Ramos (cell line): ENCODE measurements around the gene RAB40C.

Source experiments
- in situ Hi-C: fragments of 300-500 bp; cut with MboI; formaldehyde crosslinking; loops from one replicate; pipeline ENCODE4 v1.14.3; 2022; ENCODE audit warnings: low sequenced_read_pairs; ENCODE audit not compliant: unreplicated experiment

The RAB40C gene, protein sequence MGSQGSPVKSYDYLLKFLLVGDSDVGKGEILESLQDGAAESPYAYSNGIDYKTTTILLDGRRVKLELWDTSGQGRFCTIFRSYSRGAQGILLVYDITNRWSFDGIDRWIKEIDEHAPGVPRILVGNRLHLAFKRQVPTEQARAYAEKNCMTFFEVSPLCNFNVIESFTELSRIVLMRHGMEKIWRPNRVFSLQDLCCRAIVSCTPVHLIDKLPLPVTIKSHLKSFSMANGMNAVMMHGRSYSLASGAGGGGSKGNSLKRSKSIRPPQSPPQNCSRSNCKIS

GRCh38 chr16:589658-590187, at the start of gene RAB40C:
Gene RAB40C (plus strand): TSS chr16:590066. CDS start chr16:590292, 226 bp downstream.
- in situ Hi-C loops = no loop called here

DNA sequence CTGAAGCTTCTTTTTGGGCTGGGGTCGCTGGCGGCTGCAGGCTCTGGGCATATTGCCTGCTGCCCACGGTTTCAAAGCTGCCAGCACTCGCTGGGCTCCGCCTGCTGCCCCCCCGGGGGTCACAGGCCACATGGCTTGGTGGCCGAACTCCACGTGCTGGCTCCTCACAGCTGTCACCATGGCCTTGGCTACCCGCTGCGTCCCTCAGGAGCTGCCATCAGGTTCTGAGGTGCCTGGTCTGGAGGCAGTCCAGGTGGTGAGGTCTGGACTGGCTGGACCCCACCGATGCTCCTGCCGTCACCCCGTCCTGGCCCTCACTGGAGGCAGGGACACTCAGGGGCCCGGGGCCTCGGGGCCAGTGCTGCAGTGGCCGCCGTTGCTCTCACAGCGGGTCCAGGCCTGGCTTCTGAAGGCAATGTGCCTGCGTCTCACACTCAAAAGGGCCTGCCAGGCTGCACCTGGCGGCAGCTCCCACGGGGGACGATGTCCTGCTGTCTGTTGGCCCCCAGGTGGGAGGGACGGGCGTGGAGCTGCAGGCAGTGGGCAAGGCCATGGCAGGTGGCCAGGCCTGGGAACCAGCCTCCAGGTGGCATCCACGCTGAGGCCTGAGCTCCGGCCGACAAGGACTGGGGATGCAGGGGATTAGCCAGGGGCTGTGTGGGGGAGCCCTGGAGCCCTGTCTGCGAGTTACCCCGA, 49.1 kb upstream of the RAB40C start:
- in situ Hi-C loops = no loop called here

- in situ Hi-C loops = no loop called here
Observed at GRCh38 chr16:543301-544164, 46.3 kb upstream of the RAB40C start.

DNA sequence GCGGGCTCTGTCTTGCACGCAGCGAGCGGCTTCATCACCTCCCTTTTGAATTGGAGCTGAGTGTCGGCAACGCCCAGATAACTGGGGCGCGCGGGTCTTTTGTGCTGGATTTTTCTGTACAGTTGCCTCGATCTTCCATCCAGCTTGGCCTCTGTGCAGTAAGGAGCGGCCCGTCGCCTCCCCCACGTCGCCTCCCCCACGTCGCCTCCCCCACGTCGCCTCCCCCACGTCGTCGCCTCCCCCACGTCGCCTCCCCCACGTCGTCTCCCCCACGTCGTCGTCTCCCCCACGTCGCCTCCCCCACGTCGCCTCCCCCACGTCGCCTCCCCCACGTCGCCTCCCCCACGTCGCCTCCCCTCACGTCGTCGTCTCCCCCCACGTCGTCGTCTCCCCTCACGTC, 45.3 kb upstream of the RAB40C start:
- in situ Hi-C loops = no loop called here

DNA sequence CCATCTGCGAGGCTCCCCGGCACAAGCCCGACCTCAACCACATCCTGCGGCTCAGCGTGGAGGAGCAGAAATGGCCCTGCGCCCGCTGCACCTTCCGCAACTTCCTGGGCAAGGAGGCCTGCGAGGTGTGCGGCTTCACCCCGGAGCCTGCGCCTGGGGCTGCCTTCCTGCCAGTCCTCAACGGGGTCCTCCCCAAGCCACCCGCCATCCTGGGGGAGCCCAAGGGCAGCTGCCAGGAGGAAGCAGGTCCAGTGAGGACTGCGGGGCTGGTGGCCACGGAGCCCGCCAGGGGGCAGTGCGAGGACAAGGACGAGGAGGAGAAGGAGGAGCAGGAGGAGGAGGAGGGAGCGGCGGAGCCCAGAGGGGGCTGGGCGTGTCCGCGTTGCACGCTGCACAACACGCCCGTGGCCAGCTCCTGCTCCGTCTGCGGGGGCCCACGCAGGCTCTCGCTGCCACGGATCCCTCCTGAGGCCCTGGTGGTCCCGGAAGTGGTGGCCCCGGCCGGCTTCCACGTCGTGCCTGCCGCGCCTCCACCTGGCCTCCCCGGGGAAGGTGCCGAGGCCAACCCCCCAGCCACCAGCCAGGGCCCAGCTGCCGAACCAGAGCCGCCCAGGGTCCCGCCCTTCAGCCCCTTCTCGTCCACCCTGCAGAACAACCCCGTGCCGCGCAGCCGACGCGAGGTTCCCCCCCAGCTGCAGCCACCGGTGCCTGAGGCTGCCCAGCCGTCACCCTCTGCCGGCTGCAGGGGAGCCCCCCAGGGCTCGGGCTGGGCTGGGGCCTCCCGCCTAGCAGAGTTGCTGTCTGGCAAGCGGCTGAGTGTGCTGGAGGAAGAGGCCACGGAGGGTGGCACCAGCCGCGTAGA, 42.7 kb upstream of the RAB40C start:
- in situ Hi-C loops = no loop called here

DNA sequence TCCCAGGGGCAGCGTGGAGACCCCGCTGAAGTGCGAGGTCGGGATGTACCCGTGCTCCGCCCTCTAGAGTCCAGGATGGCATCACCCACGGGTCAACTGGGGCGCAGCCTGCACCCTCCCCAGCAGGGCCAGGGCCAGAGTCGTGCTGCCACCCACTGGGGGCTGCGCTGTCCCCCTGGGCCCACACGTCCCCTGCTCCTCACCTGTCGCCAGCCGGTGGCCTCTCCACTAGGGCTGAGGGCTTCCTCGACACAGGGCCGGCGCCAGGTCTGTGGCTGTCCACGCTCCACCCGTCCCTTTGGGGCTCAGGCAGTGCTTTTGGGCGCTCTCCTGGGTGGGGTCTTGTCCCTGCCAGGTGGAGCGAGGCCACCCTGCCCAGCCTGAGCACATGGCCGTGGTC, 41.3 kb upstream of the RAB40C start:
- in situ Hi-C loops = no loop called here

DNA sequence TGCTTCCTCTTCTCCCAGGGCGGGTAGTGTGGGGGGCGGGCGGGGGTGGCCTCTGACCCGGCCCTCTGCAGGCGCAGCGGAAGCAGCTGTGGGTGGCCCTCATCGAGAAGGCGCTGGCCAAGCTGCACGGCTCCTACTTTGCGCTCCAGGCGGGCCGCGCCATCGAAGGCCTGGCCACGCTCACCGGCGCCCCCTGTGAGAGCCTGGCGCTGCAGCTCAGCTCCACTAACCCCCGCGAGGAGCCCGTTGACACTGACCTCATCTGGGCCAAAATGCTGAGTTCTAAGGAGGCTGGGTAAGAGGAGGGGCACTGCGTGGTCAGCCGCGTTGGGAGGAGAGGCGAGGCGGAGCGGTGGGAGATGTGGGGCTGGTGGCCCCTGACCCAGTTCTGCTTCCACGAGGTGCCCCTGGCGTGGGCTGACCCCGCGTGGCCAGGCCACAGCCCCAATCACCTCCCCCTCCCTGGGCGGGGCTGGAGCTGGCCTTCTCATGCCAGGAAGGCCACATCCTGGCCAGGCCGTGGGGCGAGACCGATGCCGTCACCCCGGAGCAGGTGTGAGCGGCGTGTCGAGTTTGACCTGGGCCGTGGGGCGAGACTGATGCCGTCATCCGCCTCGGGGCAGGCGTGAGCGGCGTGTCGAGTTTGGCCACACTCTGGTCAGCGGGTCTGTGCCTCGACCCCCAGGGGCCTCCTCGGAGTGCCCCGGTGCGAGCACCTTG, 40.2 kb upstream of the RAB40C start:
- in situ Hi-C loops = no loop called here

GRCh38 chr16:551210-551609, 38.7 kb upstream of the RAB40C start:
- in situ Hi-C loops = no loop called here

DNA sequence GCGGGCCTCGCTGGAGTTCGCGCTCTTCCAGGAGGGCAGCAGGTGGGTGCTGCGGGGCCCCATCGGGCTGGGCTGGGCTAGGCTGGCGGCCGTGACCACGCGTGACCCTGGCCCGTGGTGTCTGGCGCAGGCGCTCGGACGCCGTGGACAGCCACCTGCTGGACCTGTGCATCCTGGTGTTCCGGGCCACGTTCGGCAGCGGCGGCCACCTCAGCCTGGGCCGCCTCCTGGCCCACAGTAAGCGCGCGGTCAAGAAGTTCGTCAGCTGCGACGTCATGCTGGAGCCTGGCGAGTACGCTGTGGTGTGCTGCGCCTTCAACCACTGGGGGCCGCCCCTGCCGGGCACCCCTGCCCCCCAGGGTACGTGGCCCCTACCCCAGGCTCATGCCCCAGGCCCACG, 37.7 kb upstream of the RAB40C start:
- in situ Hi-C loops = no loop called here

- in situ Hi-C loops = no loop called here
Observed at GRCh38 chr16:553601-554296, 36.1 kb upstream of the RAB40C start.

DNA sequence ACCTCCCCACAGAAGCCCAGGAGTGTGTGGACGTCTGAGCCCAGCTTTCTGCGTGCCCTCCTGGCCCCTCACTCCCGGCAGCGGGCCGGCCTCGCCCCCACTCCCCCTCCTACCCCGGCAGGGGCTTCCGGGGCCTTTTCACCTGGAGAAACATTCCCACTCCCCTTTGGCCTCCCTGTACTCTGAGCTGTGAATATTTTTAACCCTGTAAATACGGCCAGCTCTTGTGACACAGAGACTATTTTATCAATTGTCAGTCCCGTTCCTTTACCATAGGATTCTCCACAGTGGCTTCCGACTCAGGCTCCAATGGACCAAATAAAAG, 35.6 kb upstream of the RAB40C start:
- in situ Hi-C loops = no loop called here

GRCh38 chr16:554640-555365, 35.1 kb upstream of the RAB40C start:
- in situ Hi-C loops = no loop called here

GRCh38 chr16:555528-556473, 34.1 kb upstream of the RAB40C start:
- in situ Hi-C loops = no loop called here

DNA sequence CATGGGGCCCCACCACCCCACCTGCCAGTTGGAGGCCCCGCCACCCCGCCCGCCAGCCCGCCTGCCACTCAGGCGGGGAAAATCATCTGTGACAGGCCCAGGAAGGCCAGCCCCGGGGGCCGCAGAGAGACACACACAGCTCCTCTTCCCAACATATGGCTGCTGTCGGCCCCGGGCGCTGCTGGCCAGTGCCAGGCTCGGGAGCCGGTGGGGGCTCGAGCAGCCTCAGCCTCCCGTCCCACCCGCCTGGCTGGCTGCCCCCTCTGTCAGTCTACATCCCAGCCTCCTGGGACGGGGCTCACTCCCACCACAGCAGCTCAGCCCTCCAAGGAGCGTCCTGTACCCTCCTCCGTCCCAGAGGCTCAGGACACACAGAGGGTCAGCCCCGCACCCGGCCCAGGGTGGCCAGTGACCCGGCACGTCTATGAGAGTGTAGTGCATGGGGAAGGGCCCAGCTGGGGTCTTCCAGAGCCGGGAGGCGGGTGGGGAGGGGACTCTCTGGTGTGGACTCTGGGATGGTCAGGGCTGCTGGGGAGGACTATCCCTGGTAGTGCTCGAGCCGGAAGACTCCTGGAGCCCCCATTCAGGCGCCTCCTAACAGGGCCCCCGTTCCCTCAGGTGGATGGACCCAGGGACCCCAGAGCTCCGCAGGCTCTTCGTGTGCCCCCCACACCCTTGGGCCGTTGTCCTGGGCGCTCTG, 33.2 kb upstream of the RAB40C start:
- in situ Hi-C loops = no loop called here

DNA sequence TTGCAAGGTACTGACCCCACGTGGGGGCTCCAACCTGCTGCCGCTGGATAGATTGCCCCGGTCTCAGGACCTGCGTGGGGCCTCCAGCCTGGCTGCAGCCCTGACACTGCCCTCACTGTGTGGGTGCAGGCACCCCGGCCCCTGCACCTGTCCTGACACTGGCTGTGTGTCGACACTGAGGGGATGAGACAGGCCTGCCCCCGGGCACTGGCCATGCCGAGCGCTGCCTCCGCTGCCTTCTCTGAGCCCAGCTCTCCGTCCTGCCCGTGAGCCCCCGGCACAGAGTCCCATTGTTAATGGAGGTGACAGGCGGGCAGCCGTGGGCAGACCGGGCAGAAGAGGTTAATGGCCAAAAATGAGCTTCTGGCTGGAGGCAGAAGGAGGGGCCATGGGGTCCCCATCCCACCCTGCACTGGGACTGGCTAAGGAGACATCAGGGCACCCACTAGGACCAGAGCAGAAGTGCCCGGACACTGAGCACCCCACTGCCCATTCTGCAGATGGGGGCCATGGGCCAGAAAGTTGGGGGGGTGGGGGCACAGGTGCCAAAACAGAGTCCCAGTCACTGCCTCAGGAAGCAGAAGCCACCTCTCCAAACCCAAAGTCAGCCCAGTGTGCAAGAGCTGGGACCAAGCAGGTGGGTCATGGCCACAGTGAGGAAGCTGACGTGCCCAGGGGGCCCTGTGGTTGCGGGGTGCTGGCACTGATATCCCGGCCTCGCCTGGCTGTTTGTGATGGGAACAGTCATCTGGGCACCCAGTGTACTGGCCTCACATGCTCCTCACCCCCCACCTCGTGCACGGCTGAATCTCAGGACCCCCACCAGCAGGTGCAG, 32.2 kb upstream of the RAB40C start:
- in situ Hi-C loops = no loop called here
